SK-N-SH treated with all-trans-retinoic acid at 6 μM for 48 hours (cell line): Measurements from ENCODE around the gene CTNS.
A peak's percentile ranks its signal among the peaks of the same experiment; 100 is the strongest.

ENCODE experiments used
- ATAC-seq: fragments of 200-7000 bp; cut with Tn5 transposase; 3 replicates; pipeline ENCODE4 v1.9.1; 2020; ENCODE audit warnings: mild to moderate bottlenecking, moderate library complexity
- ARNTL ChIP-seq: fragments of 450-650 bp; formaldehyde crosslinking; IDR thresholded peaks from 2 replicates; pipeline ENCODE4 v1.5.0; 2020; ENCODE audit warnings: low read depth, mild to moderate bottlenecking, moderate library complexity, borderline replicate concordance
- BACH2 ChIP-seq: fragments of 250-450 bp; sonication (Bioruptor Pico); IDR thresholded peaks from 2 replicates; pipeline ENCODE4 v1.9.0; 2021; ENCODE audit warnings: mild to moderate bottlenecking, borderline replicate concordance
- CSDC2 ChIP-seq: fragments of 250-450 bp; sonication (Bioruptor Pico); IDR thresholded peaks from 2 replicates; pipeline ENCODE4 v1.5.0; 2020; ENCODE audit warnings: mild to moderate bottlenecking, moderate library complexity
- ESRRG ChIP-seq: fragments of 250-450 bp; sonication (Bioruptor Pico); IDR thresholded peaks from 2 replicates; pipeline ENCODE4 v1.6.1; 2021; ENCODE audit warnings: mild to moderate bottlenecking
- GLIS3 ChIP-seq: fragments of 250-450 bp; sonication (Bioruptor Pico); IDR thresholded peaks from 2 replicates; pipeline ENCODE4 v1.5.0; 2020; ENCODE audit warnings: mild to moderate bottlenecking, moderate library complexity
- ISL1 ChIP-seq: fragments of 250-450 bp; sonication (Bioruptor Pico); IDR thresholded peaks from 2 replicates; pipeline ENCODE4 v2.1.2; 2022; ENCODE audit warnings: mild to moderate bottlenecking, moderate library complexity
- OSR1 ChIP-seq: fragments of 250-450 bp; sonication (Bioruptor Pico); IDR thresholded peaks from 2 replicates; pipeline ENCODE4 v1.8.0; 2022; ENCODE audit warnings: moderate library complexity, mild to moderate bottlenecking, inconsistent platforms
- PPARA ChIP-seq: fragments of 250-450 bp; sonication (Bioruptor Pico); IDR thresholded peaks from 2 replicates; pipeline ENCODE4 v1.5.0; 2020; ENCODE audit warnings: mild to moderate bottlenecking, borderline replicate concordance
- RARB ChIP-seq: fragments of 250-450 bp; sonication (Bioruptor Pico); IDR thresholded peaks from 2 replicates; pipeline ENCODE4 v1.8.0; 2021; ENCODE audit warnings: mild to moderate bottlenecking, moderate library complexity
- SNAI2 ChIP-seq: fragments of 250-450 bp; sonication (Bioruptor Pico); IDR thresholded peaks from 2 replicates; pipeline ENCODE4 v1.5.0; 2020; ENCODE audit warnings: mild to moderate bottlenecking, moderate library complexity
- TCF4 ChIP-seq: fragments of 250-450 bp; sonication (Bioruptor Pico); IDR thresholded peaks from 2 replicates; pipeline ENCODE4 v1.8.0; 2021; ENCODE audit warnings: mild to moderate bottlenecking, moderate library complexity, borderline replicate concordance
- TOX ChIP-seq: fragments of 250-450 bp; sonication (Bioruptor Pico); IDR thresholded peaks from 2 replicates; pipeline ENCODE4 v1.8.0; 2021; ENCODE audit warnings: mild to moderate bottlenecking, moderate library complexity, borderline replicate concordance
- ZC3H10 ChIP-seq: fragments of 250-450 bp; sonication (Bioruptor Pico); IDR thresholded peaks from 2 replicates; pipeline ENCODE4 v1.5.1; 2021; ENCODE audit warnings: mild to moderate bottlenecking, moderate library complexity
- ZFP3 ChIP-seq: fragments of 250-450 bp; sonication (Bioruptor Pico); IDR thresholded peaks from 2 replicates; pipeline ENCODE4 v1.5.0; 2020; ENCODE audit warnings: mild to moderate bottlenecking, moderate library complexity
- ZFP30 ChIP-seq: fragments of 450-650 bp; formaldehyde crosslinking; IDR thresholded peaks from 2 replicates; pipeline ENCODE4 v1.5.0; 2022; ENCODE audit warnings: mild to moderate bottlenecking, moderate library complexity
- ZNF565 ChIP-seq: fragments of 450-650 bp; formaldehyde crosslinking; conservative IDR thresholded peaks from 2 replicates; pipeline ENCODE4 v1.5.0; 2020; ENCODE audit warnings: low read depth, mild to moderate bottlenecking, moderate library complexity
- ZNF8 ChIP-seq: fragments of 450-650 bp; formaldehyde crosslinking; IDR thresholded peaks from 2 replicates; pipeline ENCODE4 v1.5.0; 2020; ENCODE audit warnings: mild to moderate bottlenecking, moderate library complexity
- TF ChIP-seq, protein P1 (sequence below): fragments of 250-450 bp; sonication (Bioruptor Pico); IDR thresholded peaks from 2 replicates; pipeline ENCODE4 v1.5.1; 2021; ENCODE audit warnings: mild to moderate bottlenecking, moderate library complexity
- TF ChIP-seq, protein P2 (sequence below): fragments of 250-450 bp; sonication (Bioruptor Pico); IDR thresholded peaks from 2 replicates; pipeline ENCODE4 v1.5.0; 2020; ENCODE audit warnings: mild to moderate bottlenecking, moderate library complexity
- TF ChIP-seq, protein P3 (sequence below): fragments of 250-450 bp; sonication (Bioruptor Pico); IDR thresholded peaks from 2 replicates; pipeline ENCODE4 v1.8.0; 2020; ENCODE audit warnings: mild to moderate bottlenecking, moderate library complexity, borderline replicate concordance
- TF ChIP-seq, protein P4 (sequence below): fragments of 250-450 bp; sonication (Bioruptor Pico); IDR thresholded peaks from 2 replicates; pipeline ENCODE4 v1.8.0; 2021; ENCODE audit warnings: low read depth, mild to moderate bottlenecking, moderate library complexity, borderline replicate concordance

The CTNS gene

DNA sequence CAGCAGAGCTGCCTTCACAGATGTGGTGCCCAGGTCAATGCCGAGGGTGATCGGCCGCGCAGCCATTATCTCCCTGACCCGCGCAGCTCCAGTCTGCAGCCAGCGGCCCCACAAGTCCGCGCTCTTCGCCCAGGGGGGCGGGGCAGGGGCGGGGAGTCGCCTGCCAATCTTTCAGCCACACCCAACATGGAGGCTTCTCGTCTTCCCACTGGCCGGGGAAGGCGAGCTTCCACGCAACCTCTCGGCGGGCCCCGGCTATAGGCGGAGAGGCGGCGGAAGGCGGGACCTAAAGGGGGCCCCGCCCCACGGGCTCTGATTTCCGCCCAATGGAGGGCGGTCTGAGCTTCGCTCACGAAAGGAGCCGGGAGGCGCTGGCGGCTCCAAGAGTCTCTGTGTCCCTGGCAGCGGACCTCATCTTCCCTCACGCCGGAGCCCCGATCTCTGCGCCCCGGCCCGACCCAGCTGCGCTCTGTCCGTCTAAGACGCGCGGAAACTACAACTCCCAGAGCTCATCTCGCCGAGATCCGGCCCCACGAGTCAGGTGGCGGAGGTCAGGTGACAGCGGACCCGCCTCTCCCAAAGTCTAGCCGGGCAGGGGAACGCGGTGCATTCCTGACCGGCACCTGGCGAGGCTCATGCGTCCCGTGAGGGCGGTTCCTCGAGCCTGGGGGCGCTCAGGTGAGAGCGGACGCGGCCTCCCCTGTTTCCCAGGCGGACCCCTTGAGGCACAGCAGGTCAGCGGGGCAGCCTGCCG, at the start of gene CTNS, which contains the start of gene SHPK:
TSS of gene CTNS (plus strand) at position 607 of the 754 bp plus-strand sequence. CDS start 3,447 bp downstream, outside the sequence.
TSS of gene SHPK (minus strand) at position 97 of the 754 bp plus-strand sequence. CDS start at position 66, 31 bp downstream.
- peak; percentile 98 for ATAC-seq
- TF ChIP-seq SNAI2 (CRISPR knock-in tag): no peak
- TF ChIP-seq RARB (CRISPR knock-in tag): no peak
- TF ChIP-seq CSDC2 (CRISPR knock-in tag): no peak
- TF ChIP-seq ZNF8: no peak
- no peak for TF ChIP-seq BACH2 (CRISPR knock-in tag)
- TF ChIP-seq ZFP3 (CRISPR knock-in tag): 0 out of 2 replicates have a peak, but pooled peaks have one; percentile 20
- TF ChIP-seq, all 23 proteins: peak for 1

DNA sequence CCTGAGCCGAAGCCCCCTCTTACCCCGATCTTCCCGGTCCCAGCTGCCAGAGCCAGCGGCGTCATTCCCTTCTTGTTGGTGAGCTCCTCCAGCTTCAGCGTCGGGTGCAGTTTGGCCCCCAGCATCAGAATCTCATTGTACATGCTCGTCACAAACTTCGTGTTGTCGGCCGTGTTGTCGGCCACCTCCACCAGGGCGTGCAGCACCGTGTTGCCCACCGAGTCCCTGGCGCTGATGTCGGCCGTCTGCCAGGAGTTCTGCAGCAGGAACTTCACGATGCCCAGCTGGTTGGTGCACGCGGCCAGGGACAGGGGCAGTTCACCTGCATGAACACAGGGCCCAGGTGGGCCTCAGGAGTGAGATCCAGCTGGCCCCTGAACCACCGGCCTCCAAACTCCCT, 46.8 kb upstream of the CTNS start:
- no peak for ATAC-seq
- no peak for TF ChIP-seq ZNF8
- TF ChIP-seq, protein P1, sequence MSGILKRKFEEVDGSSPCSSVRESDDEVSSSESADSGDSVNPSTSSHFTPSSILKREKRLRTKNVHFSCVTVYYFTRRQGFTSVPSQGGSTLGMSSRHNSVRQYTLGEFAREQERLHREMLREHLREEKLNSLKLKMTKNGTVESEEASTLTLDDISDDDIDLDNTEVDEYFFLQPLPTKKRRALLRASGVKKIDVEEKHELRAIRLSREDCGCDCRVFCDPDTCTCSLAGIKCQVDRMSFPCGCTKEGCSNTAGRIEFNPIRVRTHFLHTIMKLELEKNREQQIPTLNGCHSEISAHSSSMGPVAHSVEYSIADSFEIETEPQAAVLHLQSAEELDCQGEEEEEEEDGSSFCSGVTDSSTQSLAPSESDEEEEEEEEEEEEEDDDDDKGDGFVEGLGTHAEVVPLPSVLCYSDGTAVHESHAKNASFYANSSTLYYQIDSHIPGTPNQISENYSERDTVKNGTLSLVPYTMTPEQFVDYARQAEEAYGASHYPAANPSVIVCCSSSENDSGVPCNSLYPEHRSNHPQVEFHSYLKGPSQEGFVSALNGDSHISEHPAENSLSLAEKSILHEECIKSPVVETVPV (CRISPR knock-in tag): no peak
- TF ChIP-seq ISL1 (CRISPR knock-in tag): no peak
- TF ChIP-seq TOX (CRISPR knock-in tag): no peak
- no peak for TF ChIP-seq OSR1
- no peak for TF ChIP-seq SNAI2 (CRISPR knock-in tag)
- TF ChIP-seq ZFP30 (CRISPR knock-in tag): no peak
- TF ChIP-seq, protein P2, sequence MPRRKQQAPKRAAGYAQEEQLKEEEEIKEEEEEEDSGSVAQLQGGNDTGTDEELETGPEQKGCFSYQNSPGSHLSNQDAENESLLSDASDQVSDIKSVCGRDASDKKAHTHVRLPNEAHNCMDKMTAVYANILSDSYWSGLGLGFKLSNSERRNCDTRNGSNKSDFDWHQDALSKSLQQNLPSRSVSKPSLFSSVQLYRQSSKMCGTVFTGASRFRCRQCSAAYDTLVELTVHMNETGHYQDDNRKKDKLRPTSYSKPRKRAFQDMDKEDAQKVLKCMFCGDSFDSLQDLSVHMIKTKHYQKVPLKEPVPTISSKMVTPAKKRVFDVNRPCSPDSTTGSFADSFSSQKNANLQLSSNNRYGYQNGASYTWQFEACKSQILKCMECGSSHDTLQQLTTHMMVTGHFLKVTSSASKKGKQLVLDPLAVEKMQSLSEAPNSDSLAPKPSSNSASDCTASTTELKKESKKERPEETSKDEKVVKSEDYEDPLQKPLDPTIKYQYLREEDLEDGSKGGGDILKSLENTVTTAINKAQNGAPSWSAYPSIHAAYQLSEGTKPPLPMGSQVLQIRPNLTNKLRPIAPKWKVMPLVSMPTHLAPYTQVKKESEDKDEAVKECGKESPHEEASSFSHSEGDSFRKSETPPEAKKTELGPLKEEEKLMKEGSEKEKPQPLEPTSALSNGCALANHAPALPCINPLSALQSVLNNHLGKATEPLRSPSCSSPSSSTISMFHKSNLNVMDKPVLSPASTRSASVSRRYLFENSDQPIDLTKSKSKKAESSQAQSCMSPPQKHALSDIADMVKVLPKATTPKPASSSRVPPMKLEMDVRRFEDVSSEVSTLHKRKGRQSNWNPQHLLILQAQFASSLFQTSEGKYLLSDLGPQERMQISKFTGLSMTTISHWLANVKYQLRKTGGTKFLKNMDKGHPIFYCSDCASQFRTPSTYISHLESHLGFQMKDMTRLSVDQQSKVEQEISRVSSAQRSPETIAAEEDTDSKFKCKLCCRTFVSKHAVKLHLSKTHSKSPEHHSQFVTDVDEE (CRISPR knock-in tag): no peak
- no peak for TF ChIP-seq ZC3H10 (CRISPR knock-in tag)
- no peak for TF ChIP-seq CSDC2 (CRISPR knock-in tag)
- TF ChIP-seq ESRRG: no peak
- TF ChIP-seq BACH2 (CRISPR knock-in tag): no peak
- TF ChIP-seq, protein P3, sequence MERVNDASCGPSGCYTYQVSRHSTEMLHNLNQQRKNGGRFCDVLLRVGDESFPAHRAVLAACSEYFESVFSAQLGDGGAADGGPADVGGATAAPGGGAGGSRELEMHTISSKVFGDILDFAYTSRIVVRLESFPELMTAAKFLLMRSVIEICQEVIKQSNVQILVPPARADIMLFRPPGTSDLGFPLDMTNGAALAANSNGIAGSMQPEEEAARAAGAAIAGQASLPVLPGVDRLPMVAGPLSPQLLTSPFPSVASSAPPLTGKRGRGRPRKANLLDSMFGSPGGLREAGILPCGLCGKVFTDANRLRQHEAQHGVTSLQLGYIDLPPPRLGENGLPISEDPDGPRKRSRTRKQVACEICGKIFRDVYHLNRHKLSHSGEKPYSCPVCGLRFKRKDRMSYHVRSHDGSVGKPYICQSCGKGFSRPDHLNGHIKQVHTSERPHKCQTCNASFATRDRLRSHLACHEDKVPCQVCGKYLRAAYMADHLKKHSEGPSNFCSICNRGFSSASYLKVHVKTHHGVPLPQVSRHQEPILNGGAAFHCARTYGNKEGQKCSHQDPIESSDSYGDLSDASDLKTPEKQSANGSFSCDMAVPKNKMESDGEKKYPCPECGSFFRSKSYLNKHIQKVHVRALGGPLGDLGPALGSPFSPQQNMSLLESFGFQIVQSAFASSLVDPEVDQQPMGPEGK (CRISPR knock-in tag): no peak
- no peak for TF ChIP-seq RARB (CRISPR knock-in tag)
- no peak for TF ChIP-seq ZNF565 (CRISPR knock-in tag)
- no peak for TF ChIP-seq ZFP3 (CRISPR knock-in tag)
- no peak for TF ChIP-seq PPARA (CRISPR knock-in tag)

DNA sequence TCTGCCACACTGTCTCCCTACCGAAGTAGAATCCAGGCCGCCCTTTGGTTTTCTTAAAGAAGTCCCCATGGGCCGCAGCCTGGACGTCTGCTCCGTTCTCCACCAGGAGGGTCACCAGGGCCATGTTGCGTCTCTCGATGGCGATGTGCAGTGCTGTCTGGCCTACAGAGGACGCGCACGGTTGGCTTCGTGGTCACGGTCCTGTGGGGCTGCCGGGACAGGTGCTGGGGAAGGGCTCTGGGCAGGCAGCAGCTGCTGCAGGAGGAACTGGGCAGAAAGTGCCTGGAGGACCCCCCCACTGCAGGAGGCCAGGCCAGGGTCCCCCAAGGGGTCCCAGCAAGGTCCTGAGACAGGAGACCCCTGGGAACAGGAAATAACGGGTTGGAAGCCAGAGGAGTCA, 46.3 kb upstream of the CTNS start:
- ATAC-seq: no peak
- TF ChIP-seq CSDC2 (CRISPR knock-in tag): no peak
- TF ChIP-seq ARNTL (CRISPR knock-in tag): no peak
- TF ChIP-seq, protein P4, sequence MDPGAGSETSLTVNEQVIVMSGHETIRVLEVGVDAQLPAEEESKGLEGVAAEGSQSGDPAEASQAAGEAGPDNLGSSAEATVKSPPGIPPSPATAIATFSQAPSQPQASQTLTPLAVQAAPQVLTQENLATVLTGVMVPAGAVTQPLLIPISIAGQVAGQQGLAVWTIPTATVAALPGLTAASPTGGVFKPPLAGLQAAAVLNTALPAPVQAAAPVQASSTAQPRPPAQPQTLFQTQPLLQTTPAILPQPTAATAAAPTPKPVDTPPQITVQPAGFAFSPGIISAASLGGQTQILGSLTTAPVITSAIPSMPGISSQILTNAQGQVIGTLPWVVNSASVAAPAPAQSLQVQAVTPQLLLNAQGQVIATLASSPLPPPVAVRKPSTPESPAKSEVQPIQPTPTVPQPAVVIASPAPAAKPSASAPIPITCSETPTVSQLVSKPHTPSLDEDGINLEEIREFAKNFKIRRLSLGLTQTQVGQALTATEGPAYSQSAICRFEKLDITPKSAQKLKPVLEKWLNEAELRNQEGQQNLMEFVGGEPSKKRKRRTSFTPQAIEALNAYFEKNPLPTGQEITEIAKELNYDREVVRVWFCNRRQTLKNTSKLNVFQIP (CRISPR knock-in tag): no peak
- TF ChIP-seq, protein P3 (CRISPR knock-in tag): no peak
- no peak for TF ChIP-seq GLIS3 (CRISPR knock-in tag)
- no peak for TF ChIP-seq ZFP30 (CRISPR knock-in tag)
- TF ChIP-seq ISL1 (CRISPR knock-in tag): no peak
- TF ChIP-seq ZNF565 (CRISPR knock-in tag): no peak
- TF ChIP-seq ZFP3 (CRISPR knock-in tag): no peak
- TF ChIP-seq TCF4: no peak
